Stimulated activated effector memory CD8-positive, alpha-beta T cell treated with anti-CD3 and anti-CD28 coated beads, Interleukin-12 subunit alpha, Interleukin-12 subunit beta, amount 100 ng/mL, for 72 hours (primary cell): ENCODE measurements around the gene SYT15.
"Not testable (repeated sequence)": the region's sequence is repeated elsewhere in the genome, so short reads cannot be mapped to it uniquely, and the experiment has no call there.

ENCODE experiments used
- ATAC-seq: fragments of 150-1000 bp; cut with Tn5 transposase; 2 replicates; pipeline ENCODE4 v1.10.0; 2021
- DNase-seq, 2 donors: peaks; one replicate each; pipeline ENCODE4 v3.0.0; 2021 to 2022; ENCODE audit warnings: low spot score in 2 of 2
- H3K27ac Mint-ChIP-seq: one replicate; pipeline ENCODE4 v1.8.0; 2022; ENCODE audit warnings: mild to moderate bottlenecking, mixed read lengths
- H3K36me3 Mint-ChIP-seq: one replicate; pipeline ENCODE4 v1.8.0; 2022; ENCODE audit warnings: mild to moderate bottlenecking, mixed read lengths
- H3K4me1 Mint-ChIP-seq: one replicate; pipeline ENCODE4 v1.8.0; 2022; ENCODE audit warnings: mixed read lengths
- H3K4me3 Mint-ChIP-seq: one replicate; pipeline ENCODE4 v1.8.0; 2022; ENCODE audit warnings: mild to moderate bottlenecking, mixed read lengths
- H3K9me3 Mint-ChIP-seq: one replicate; pipeline ENCODE4 v1.8.0; 2022; ENCODE audit warnings: mixed read lengths

Gene SYT15

GRCh38 chr10:46635364-46635959, 56.5 kb downstream of the SYT15 start:
- not testable (repeated sequence) for H3K4me3 Mint-ChIP-seq, H3K36me3 Mint-ChIP-seq, H3K27ac Mint-ChIP-seq, H3K4me1 Mint-ChIP-seq, DNase-seq, H3K9me3 Mint-ChIP-seq
- ATAC-seq, result peak; percentile 92

GRCh38 chr10:46640005-46640404, 61.1 kb downstream of the SYT15 start:
- not testable (repeated sequence) for H3K4me1 Mint-ChIP-seq, DNase-seq, H3K27ac Mint-ChIP-seq, ATAC-seq, H3K4me3 Mint-ChIP-seq, H3K36me3 Mint-ChIP-seq, H3K9me3 Mint-ChIP-seq
